ENCODE results near the gene KCNAB2.
"Not testable (repeated sequence)": the region's sequence is repeated elsewhere in the genome, so short reads cannot be mapped to it uniquely, and the experiment has no call there.

Gene KCNAB2

DNA sequence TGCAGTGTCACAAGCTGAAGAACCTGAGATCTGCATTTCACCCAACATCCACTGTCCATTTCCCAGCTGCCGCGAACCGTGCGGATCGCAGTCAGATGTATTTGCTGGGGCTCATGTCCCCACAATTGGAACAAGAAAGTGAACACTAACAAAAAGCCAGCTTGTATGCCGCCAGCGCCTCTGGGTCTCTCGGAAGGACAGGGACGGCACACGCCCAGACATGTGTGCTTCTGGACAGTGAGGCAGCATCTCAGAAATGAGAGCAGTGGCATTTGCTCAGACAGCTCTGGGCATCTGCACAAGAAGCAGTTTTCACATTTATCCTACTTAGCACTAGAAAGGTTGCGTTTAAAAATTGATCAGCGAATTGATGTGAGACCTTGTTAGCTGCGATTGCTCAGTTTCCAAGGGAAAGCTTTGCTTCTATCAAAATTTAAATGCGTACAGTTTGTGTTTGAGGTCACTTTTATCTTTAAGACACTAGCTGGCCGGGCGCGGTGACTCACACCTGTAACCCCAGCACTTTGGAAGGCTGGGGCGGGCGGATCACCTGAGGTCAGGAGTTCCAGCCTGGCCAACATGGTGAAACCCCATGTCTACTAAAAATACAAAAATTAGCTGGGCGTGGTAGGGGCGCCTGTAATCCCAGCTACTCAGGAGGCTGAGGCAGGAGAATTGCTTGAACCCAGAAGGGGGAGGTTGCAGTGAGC lies 28.7 kb downstream of the KCNAB2 start:
- no peaks in the 10 kb centered on the region for H3F3A ChIP-seq (ENCODE audit: low read depth)
- H3K9me3 ChIP-seq (ENCODE audit: insufficient read depth, low read depth, low read length): no peaks in the 10 kb centered on the region
- no peaks in the 10 kb centered on the region for H3K4me1 ChIP-seq (ENCODE audit: insufficient read depth, low read length, poor library complexity, severe bottlenecking)
- TF ChIP-seq, protein P1, sequence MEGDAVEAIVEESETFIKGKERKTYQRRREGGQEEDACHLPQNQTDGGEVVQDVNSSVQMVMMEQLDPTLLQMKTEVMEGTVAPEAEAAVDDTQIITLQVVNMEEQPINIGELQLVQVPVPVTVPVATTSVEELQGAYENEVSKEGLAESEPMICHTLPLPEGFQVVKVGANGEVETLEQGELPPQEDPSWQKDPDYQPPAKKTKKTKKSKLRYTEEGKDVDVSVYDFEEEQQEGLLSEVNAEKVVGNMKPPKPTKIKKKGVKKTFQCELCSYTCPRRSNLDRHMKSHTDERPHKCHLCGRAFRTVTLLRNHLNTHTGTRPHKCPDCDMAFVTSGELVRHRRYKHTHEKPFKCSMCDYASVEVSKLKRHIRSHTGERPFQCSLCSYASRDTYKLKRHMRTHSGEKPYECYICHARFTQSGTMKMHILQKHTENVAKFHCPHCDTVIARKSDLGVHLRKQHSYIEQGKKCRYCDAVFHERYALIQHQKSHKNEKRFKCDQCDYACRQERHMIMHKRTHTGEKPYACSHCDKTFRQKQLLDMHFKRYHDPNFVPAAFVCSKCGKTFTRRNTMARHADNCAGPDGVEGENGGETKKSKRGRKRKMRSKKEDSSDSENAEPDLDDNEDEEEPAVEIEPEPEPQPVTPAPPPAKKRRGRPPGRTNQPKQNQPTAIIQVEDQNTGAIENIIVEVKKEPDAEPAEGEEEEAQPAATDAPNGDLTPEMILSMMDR (conservative IDR thresholded peaks at IDR 0.05; ENCODE audit: low read length): no peak
- no peak for TF ChIP-seq EZH2phosphoT487 (IDR thresholded peaks at IDR 0.05; ENCODE audit: borderline replicate concordance)
- H4K20me1 ChIP-seq (ENCODE audit: insufficient read depth, low read length, poor library complexity, severe bottlenecking): peaks cover 16% of the 10 kb centered on the region
- no peak overlapping the region for H3K4me2 ChIP-seq (ENCODE audit: low read depth, low read length, poor library complexity, severe bottlenecking)
- no peak overlapping the region for H3K4me3 ChIP-seq (ENCODE audit: low read length, poor library complexity, severe bottlenecking)
- H3K79me2 ChIP-seq (ENCODE audit: insufficient read depth, low read length): no peaks in the 10 kb centered on the region; the same call in 1 of the 2 replicates
- H3K36me3 ChIP-seq (ENCODE audit: insufficient read depth, low read length): peaks cover 93% of the 10 kb centered on the region; the same call in 1 of the 2 replicates
- H3K9me2 ChIP-seq (replicated peaks; ENCODE audit: low read depth, low read length): no peaks in the 10 kb centered on the region
- H3K9ac ChIP-seq (ENCODE audit: low read depth, low read length, poor library complexity, severe bottlenecking): no peak overlapping the region
- H3K27me3 ChIP-seq (ENCODE audit: insufficient read depth, low read length, poor library complexity, severe bottlenecking): no peaks in the 10 kb centered on the region
- H2AFZ ChIP-seq (ENCODE audit: low read length): no peak overlapping the region

DNA sequence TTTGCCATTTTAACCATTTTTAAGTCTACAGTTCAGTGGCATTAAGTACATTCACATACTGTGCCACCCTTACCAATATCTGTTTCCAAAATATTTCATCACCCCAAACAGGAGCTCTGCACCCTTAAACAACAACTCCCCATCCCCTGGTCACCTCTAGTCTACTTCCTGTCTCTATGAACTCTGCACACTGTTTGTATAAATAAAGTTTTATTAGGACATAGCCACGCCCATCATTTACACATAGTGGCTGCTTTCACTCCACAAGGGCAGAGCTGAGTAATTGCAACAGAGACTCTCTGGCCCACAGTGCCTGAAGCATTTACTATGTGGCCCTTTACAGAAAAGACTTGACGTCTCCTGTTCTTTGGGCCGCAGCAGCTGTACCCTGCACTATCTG lies 30.1 kb downstream of the KCNAB2 start:
- H3K4me3 ChIP-seq (ENCODE audit: low read length, poor library complexity, severe bottlenecking): no peak overlapping the region
- H3K36me3 ChIP-seq (ENCODE audit: insufficient read depth, low read length): peaks cover 94% of the 10 kb centered on the region; the same call in 1 of the 2 replicates
- no peaks in the 10 kb centered on the region for H3K27me3 ChIP-seq (ENCODE audit: insufficient read depth, low read length, poor library complexity, severe bottlenecking)
- H3F3A ChIP-seq (ENCODE audit: low read depth): no peaks in the 10 kb centered on the region
- TF ChIP-seq, protein P1 (conservative IDR thresholded peaks at IDR 0.05; ENCODE audit: low read length): no peak
- TF ChIP-seq EZH2phosphoT487 (IDR thresholded peaks at IDR 0.05; ENCODE audit: borderline replicate concordance): no peak
- no peak overlapping the region for H3K9ac ChIP-seq (ENCODE audit: low read depth, low read length, poor library complexity, severe bottlenecking)
- no peaks in the 10 kb centered on the region; the same call in 1 of the 2 replicates for H3K79me2 ChIP-seq (ENCODE audit: insufficient read depth, low read length)
- no peak overlapping the region for H3K4me2 ChIP-seq (ENCODE audit: low read depth, low read length, poor library complexity, severe bottlenecking)
- H3K9me3 ChIP-seq (ENCODE audit: insufficient read depth, low read depth, low read length): no peaks in the 10 kb centered on the region
- H2AFZ ChIP-seq (ENCODE audit: low read length): no peak overlapping the region
- H4K20me1 ChIP-seq (ENCODE audit: insufficient read depth, low read length, poor library complexity, severe bottlenecking): peaks cover 26% of the 10 kb centered on the region
- no peaks in the 10 kb centered on the region for H3K4me1 ChIP-seq (ENCODE audit: insufficient read depth, low read length, poor library complexity, severe bottlenecking)
- no peaks in the 10 kb centered on the region for H3K9me2 ChIP-seq (replicated peaks; ENCODE audit: low read depth, low read length)

DNA sequence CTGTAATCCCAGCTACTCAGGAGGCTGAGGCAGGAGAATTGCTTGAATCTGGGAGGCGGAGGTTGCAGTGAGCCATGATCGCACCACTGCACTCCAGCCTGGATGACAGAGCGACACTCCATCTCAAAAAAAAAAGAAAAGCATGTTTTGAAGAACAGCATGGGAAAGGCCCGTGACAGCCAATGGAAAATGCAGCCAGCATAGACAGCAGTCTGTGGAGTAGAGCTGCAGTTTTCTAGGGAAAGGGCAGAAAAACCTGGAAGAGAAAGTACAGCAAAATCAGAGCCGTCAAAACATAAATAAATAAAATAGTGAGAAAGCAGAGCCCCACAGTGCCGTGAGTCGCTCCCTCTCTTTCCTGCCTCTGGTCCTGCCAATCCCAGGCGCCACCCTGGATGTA lies 31.4 kb downstream of the KCNAB2 start:
- H3K27me3 ChIP-seq (ENCODE audit: insufficient read depth, low read length, poor library complexity, severe bottlenecking); H3F3A ChIP-seq (ENCODE audit: low read depth); H3K9me2 ChIP-seq (replicated peaks; ENCODE audit: low read depth, low read length); H3K79me2 ChIP-seq (ENCODE audit: insufficient read depth, low read length); H3K9ac ChIP-seq (ENCODE audit: low read depth, low read length, poor library complexity, severe bottlenecking); H3K9me3 ChIP-seq (ENCODE audit: insufficient read depth, low read depth, low read length); H3K4me1 ChIP-seq (ENCODE audit: insufficient read depth, low read length, poor library complexity, severe bottlenecking); H3K4me2 ChIP-seq (ENCODE audit: low read depth, low read length, poor library complexity, severe bottlenecking); H3K4me3 ChIP-seq (ENCODE audit: low read length, poor library complexity, severe bottlenecking); H2AFZ ChIP-seq (ENCODE audit: low read length): not testable (repeated sequence)
- Histone ChIP-seq H4K20me1 (ENCODE audit: insufficient read depth, low read length, poor library complexity, severe bottlenecking) (peaks cover 22% of the 10 kb centered on the region), H3K36me3 (ENCODE audit: insufficient read depth, low read length) (peaks cover 98% of the 10 kb centered on the region; the same call in 1 of the 2 replicates)

DNA sequence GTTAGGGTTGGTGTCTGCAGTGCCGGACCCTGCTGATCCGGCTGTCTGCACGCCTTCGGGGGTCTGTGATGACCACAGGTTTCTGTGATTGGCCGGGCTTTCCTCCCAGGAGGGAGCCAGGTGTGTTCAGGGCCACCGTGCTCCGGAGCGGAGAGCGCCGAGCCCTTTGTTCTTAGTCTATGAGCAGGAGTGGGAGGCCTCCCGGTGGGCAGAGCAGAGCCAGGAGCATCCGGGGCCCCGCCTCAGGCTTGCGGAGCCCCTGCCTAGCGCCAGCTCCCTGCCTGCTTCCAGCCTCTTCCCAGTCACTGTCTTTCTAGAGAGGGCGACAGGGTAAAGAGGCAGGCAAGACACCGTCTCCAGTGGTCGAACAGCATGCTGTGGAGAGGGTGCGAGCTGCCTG lies 31.8 kb downstream of the KCNAB2 start:
- Histone ChIP-seq H2AFZ (ENCODE audit: low read length) (no peak overlapping the region), H3K9me3 (ENCODE audit: insufficient read depth, low read depth, low read length) (no peaks in the 10 kb centered on the region), H3K27me3 (ENCODE audit: insufficient read depth, low read length, poor library complexity, severe bottlenecking) (no peaks in the 10 kb centered on the region), H4K20me1 (ENCODE audit: insufficient read depth, low read length, poor library complexity, severe bottlenecking) (peaks cover 20% of the 10 kb centered on the region), H3K9me2 (replicated peaks; ENCODE audit: low read depth, low read length) (no peaks in the 10 kb centered on the region), H3F3A (ENCODE audit: low read depth) (no peaks in the 10 kb centered on the region), H3K36me3 (ENCODE audit: insufficient read depth, low read length) (peaks cover 98% of the 10 kb centered on the region; the same call in 1 of the 2 replicates), H3K79me2 (ENCODE audit: insufficient read depth, low read length) (no peaks in the 10 kb centered on the region; the same call in 1 of the 2 replicates), H3K4me1 (ENCODE audit: insufficient read depth, low read length, poor library complexity, severe bottlenecking) (no peaks in the 10 kb centered on the region), H3K4me3 (ENCODE audit: low read length, poor library complexity, severe bottlenecking) (no peak overlapping the region), H3K4me2 (ENCODE audit: low read depth, low read length, poor library complexity, severe bottlenecking) (no peak overlapping the region), H3K9ac (ENCODE audit: low read depth, low read length, poor library complexity, severe bottlenecking) (no peak overlapping the region)
- TF ChIP-seq, protein P1 (conservative IDR thresholded peaks at IDR 0.05; ENCODE audit: low read length): no peak
- no peak for TF ChIP-seq EZH2phosphoT487 (IDR thresholded peaks at IDR 0.05; ENCODE audit: borderline replicate concordance)
